K562 (cell line): ENCODE measurements around the gene ANAPC4. TPM values are rescaled to one million over a fixed set of nuclear protein-coding genes. Genes with fewer than 3 reads are reported as not detected.

Experiments used
- BHLHE40 ChIP-seq: IDR thresholded peaks from 2 replicates; pipeline ENCODE4 v1.6.1; 2011; ENCODE audit warnings: low read length, improper control_type of control experiment
- E2F8 ChIP-seq: fragments of 450-650 bp; IDR thresholded peaks from 2 replicates; pipeline ENCODE4 v1.7.1; 2018; ENCODE audit warnings: mild to moderate bottlenecking, low read depth; ENCODE audit not compliant: partially characterized antibody
- HEY1 ChIP-seq: fragments of 250-450 bp; sonication (Bioruptor Pico); IDR thresholded peaks from 2 replicates; pipeline ENCODE4 v1.5.0; 2020; ENCODE audit warnings: mild to moderate bottlenecking, moderate library complexity, borderline replicate concordance
- HMGN3 ChIP-seq: IDR thresholded peaks from 2 replicates; pipeline ENCODE4 v1.6.1; 2011; ENCODE audit warnings: borderline replicate concordance, low read depth, mild to moderate bottlenecking, mixed read lengths, low read length; ENCODE audit not compliant: insufficient read length; ENCODE audit errors: extremely low read depth
- KAT2B ChIP-seq: IDR thresholded peaks from one replicate; pipeline ENCODE4 v1.6.1; 2012; ENCODE audit warnings: low read depth, mild to moderate bottlenecking, control low read depth, inconsistent platforms, low read length, moderate library complexity
- MNT ChIP-seq, 2 experiments: fragments of 450-650 bp; conservative IDR thresholded peaks; 2 replicates each; pipeline ENCODE4 v1.6.1; 2017; ENCODE audit warnings: mild to moderate bottlenecking in 2 of 2, moderate library complexity in 2 of 2
- RHOXF2B ChIP-seq: fragments of 250-450 bp; sonication (Bioruptor Pico); conservative IDR thresholded peaks from 2 replicates; pipeline ENCODE4 v1.5.1; 2021
- SNIP1 ChIP-seq: fragments of 450-650 bp; IDR thresholded peaks from 2 replicates; pipeline ENCODE4 v1.7.1; 2017; ENCODE audit warnings: low read depth, mild to moderate bottlenecking
- TCF7 ChIP-seq: sonication (generic); IDR thresholded peaks from 2 replicates; pipeline ENCODE4 v1.6.1; 2016; ENCODE audit warnings: antibody characterized with exemption, borderline replicate concordance
- ZBTB9 ChIP-seq: fragments of 450-650 bp; formaldehyde crosslinking; IDR thresholded peaks from 2 replicates; pipeline ENCODE4 v1.4.0; 2020; ENCODE audit warnings: mild to moderate bottlenecking, moderate library complexity
- ZNF146 ChIP-seq: IDR thresholded peaks from one replicate; pipeline ENCODE4 v1.6.1; 2018; ENCODE audit warnings: missing compliant biosample characterization; ENCODE audit not compliant: unreplicated experiment
- polyA plus RNA-seq, 8 experiments: library from polyadenylated mRNA; depleted of rRNA in 4 of 8; stranded (reverse) in 5 of 8; unstranded in 3 of 8; fragments of >200 nt; fragmentation: Nextera tagmentation in 2 of 8; fragmentation: Illumina TruSeq in 1 of 8; extraction: Ambion mirVana in 2 of 8; extraction: Trizol in 1 of 8; gene quantifications; 2 replicates each; pipeline versions ENCODE4 v1.2.1 to v1.2.3, GENCODE V29; 2011 to 2014; ENCODE audit warnings: inconsistent platforms in 1 of 8, missing spikeins in 1 of 8
- total RNA-seq, 7 experiments: library from RNA; depleted of rRNA in 6 of 7; stranded (reverse); fragments of >200 nt in 6 of 7; fragmentation: Illumina TruSeq in 2 of 7; extraction: Trizol in 2 of 7; gene quantifications; 2 replicates each; pipeline versions ENCODE4 v1.2.1 to v1.2.3, GENCODE V29; 2011 to 2021; ENCODE audit warnings: low replicate concordance in 1 of 7
- TF ChIP-seq, protein P1 (sequence below), 2 experiments: fragments of 450-650 bp; IDR thresholded peaks; 2 replicates each; pipeline ENCODE4 v1.6.1; 2016; ENCODE audit warnings: mild to moderate bottlenecking in 2 of 2, borderline replicate concordance in 1 of 2, low read depth in 1 of 2, moderate library complexity in 1 of 2

Gene ANAPC4
- total and polyA plus RNA-seq, 9 of the 15 experiments (the other 6 are each of a cell fraction or from before 2014, with no cell fraction given), result 23.9 to 47.0 (median 31.9) TPM

DNA sequence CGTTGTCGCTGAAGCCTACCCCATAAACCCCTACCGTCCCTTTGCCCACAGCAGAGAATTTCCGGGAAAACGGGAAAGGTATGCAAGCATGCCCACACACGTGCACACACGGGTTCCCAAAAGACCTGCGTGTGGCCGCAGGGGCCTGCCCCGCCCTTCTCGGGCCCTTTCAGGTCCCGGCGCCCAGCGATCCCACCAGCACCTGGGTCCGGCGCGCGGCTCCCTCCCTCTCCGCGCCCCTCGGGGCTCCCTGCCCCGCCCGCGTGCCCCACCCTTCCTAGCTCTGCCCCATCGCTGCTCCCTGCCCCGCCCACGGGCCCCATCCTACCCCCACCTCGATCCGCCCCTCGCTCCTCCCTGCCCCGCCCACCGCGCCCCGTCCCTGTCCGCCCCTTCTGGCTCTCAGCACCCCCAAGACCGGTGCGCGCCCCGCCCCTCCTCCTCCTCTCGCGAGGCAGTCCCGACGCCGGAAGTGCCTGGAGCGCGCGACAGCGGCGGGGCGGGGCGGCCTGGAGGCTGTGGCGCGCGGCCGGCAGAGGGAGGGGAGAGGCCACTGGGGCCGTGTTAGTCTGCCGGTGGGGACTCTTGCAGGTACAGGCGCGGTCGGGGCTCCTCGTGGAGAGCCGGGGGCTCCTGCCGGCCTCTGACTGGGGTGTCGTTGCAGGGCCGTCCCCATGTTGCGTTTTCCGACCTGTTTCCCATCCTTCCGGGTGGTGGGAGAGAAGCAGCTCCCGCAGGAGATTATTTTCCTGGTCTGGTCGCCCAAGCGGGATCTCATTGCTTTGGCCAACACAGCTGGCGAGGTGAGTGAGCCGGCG lies at the start of gene ANAPC4 (continued):
- TF ChIP-seq E2F8 (no peak), SNIP1 (no peak), ZNF146 (CRISPR knock-in tag) (no peak), ZBTB9 (CRISPR knock-in tag) (no peak), TCF7 (no peak), HMGN3 (peak; percentile 48), RHOXF2B (CRISPR knock-in tag) (no peak), MNT (conservative IDR thresholded peaks at IDR 0.05) (peak; percentile 59 to 75), BHLHE40 (peak; percentile 65), HEY1 (no peak), KAT2B (no peak)
- TF ChIP-seq, protein P1, sequence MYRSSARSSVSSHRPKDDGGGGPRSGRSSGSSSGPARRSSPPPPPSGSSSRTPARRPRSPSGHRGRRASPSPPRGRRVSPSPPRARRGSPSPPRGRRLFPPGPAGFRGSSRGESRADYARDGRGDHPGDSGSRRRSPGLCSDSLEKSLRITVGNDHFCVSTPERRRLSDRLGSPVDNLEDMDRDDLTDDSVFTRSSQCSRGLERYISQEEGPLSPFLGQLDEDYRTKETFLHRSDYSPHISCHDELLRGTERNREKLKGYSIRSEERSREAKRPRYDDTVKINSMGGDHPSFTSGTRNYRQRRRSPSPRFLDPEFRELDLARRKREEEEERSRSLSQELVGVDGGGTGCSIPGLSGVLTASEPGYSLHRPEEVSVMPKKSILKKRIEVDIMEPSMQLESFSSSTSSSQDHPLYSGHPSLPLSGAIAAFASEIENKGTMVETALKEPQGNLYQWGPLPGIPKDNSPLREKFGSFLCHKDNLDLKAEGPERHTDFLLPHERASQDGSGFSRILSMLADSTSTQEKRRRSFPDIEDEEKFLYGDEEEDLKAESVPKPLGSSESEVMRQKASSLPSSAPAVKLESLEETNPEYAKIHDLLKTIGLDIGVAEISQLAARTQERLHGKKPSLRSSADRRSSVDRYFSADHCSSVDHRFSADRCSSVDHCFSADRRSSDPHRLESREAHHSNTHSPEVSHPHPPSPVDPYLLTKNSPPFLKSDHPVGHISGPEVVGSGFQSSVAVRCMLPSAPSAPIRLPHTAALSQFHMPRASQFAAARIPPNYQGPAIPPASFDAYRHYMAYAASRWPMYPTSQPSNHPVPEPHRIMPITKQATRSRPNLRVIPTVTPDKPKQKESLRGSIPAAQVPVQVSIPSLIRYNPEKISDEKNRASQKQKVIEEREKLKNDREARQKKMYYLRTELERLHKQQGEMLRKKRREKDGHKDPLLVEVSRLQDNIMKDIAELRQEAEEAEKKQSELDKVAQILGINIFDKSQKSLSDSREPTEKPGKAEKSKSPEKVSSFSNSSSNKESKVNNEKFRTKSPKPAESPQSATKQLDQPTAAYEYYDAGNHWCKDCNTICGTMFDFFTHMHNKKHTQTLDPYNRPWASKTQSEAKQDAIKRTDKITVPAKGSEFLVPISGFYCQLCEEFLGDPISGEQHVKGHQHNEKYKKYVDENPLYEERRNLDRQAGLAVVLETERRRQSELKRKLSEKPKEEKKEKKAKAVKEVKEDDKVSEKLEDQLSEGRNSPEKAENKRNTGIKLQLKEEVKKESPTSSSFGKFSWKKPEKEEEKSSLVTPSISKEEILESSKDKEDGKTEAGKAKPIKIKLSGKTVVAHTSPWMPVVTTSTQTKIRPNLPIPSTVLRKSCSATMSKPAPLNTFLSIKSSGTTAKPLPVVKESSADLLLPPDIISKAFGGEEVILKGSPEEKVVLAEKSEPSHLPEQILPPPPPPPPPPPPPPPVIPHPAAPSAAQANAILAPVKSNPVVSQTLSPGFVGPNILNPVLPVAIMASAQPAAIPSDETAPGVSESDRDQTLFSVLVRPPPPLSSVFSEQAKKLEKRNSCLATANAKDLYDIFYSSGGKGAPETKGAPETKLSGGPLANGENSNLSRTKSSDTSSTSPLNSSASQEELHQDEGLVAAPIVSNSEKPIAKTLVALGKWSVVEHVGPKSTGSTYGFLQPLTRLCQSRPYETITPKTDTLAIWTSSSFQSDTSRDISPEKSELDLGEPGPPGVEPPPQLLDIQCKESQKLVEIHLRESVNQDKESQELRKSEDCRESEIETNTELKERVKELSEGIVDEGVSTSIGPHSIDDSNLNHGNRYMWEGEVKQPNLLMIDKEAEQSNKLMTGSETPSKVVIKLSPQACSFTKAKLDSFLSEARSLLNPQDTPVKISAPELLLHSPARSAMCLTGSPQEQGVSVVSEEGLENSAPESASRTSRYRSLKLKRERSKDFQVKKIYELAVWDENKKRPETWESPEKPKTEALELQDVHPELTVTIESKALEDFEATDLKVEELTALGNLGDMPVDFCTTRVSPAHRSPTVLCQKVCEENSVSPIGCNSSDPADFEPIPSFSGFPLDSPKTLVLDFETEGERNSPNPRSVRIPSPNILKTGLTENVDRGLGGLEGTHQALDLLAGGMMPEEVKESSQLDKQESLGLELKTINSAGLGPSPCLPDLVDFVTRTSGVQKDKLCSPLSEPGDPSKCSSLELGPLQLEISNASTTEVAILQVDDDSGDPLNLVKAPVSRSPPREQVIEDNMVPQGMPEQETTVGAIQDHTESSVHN (IDR thresholded peaks at IDR 0.05; ENCODE audit: borderline replicate concordance in 1 of 2, low read depth in 1 of 2), result no peak
